Measurements from ENCODE around the gene TMEM119.
"Not testable (repeated sequence)": the region's sequence is repeated elsewhere in the genome, so short reads cannot be mapped to it uniquely, and the experiment has no call there.

Gene TMEM119

DNA sequence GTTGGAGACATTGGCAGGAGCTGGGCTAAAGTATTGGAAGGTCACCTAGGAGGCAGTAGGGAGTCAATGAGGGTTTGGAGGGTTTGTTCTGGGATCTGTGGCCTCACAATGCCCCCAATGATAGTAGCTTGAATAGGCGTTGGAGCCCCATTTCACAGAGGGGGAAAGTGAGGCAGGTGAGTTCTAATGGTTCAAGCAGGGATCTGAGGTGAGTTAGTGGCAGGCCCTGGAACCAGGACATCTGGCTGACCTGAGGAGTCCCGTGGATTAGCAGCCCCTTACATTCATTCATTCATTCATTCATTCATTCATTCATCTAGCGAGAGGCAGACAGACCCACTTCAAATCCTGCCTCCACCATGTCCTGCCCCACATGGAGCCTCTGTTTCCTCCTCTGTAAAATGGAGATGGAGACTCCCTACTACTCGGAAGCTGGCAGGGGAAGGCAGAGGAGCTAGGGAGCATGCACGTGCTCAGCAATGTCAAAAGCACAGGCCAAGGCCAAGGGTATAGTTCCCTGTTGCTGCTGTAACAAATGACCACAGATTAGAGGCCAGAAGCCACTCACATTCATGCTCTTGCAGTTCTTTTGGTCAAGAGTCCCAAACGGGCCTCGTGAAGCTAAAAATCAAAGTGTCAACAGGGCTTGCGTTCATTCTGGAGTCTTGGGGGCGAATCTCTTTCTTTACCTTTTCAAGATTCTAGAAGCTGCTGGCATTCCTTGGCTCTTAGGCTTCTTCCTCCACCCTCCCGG lies 2.2 kb upstream of the TMEM119 start:
- no peak for DNase-seq (ENCODE audit: low read depth)

DNA sequence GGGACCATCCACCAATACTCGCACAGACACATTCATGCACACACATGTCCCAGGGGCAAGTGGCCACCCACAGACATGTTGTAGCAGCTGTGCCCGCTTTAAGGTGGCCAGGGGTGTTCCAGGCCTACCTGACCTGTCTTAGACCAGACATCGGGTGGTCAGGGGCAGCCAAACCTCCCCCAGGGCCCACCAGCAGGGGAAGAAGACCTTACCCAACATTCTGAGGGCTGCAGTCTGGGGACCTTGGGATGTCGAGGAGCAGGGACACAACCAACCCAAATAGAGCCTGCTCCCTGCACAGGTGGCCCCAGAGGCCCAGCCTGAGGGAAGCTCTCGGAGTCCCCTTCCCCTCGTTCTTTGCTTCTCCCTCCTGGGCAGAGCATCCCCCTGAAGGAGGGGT lies 1.7 kb upstream of the TMEM119 start:
- DNase-seq (ENCODE audit: low read depth) = no peak

DNA sequence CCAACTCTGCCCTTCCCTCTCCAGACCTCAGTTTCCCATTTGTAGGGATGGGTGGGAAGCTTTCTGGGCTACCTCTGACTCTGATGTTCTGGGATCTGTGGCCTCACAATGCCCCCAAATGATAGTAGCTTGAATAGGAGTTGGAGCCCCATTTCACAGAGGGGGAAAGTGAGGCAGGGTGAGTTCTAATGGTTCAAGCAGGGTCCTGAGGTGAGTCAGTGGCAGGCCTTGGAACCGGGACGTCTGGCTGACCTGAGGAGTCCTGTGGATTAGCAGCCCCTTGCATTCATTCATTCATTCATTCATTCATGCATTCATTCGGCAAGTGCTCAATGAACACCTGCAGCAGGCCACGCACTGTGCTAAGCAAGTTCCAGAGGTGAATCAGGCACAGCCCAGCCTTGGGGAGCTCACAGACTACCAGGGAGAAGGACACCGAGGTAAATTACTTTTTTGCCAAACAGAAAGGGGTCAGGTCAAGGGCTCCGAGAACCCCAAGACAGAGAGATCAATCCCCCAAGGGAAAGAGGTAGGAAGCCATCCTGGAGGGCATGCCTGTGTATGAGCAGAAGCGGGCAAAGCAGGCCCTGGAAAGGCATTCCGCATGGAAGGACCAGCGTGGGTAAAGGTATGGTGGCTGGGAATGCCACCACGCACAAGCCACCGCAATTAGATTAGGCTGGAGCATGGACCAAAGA lies 818 bp upstream of the TMEM119 start:
- no peak for DNase-seq (ENCODE audit: low read depth)

DNA sequence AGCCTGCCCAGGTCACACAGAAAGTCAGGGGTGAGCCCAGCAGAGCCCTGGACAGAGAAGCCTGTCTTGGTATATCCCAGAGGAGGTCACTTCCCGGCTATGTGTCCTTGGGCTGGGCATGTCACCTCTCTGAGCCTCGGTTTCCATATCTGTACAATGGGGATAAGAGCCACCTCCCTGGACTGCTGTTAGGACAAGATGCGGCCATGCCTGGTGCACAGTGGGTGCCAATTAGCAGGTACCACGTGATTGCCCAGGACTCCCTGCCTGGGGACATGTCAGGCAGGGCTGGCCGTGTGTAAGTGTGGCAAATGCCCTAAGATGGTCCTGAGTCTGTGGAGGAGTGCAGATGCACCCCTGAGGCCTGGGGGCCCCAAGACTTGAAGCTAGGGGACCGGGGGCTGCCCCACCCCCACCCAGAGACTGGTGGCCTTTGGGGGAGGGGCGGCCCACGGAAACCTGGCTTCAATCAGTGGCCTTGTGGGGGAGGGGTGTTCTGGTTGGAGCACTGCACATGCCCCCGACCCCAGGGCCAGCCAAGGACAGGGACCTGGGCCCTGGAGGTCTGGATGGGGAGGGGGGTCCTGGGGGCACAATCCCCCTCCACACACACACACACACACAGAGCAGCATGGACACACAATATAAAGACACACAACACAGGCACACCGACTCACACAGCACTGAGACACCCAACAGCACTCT lies 878 bp downstream of the TMEM119 start:
- DNase-seq (ENCODE audit: low read depth) = no peak

DNA sequence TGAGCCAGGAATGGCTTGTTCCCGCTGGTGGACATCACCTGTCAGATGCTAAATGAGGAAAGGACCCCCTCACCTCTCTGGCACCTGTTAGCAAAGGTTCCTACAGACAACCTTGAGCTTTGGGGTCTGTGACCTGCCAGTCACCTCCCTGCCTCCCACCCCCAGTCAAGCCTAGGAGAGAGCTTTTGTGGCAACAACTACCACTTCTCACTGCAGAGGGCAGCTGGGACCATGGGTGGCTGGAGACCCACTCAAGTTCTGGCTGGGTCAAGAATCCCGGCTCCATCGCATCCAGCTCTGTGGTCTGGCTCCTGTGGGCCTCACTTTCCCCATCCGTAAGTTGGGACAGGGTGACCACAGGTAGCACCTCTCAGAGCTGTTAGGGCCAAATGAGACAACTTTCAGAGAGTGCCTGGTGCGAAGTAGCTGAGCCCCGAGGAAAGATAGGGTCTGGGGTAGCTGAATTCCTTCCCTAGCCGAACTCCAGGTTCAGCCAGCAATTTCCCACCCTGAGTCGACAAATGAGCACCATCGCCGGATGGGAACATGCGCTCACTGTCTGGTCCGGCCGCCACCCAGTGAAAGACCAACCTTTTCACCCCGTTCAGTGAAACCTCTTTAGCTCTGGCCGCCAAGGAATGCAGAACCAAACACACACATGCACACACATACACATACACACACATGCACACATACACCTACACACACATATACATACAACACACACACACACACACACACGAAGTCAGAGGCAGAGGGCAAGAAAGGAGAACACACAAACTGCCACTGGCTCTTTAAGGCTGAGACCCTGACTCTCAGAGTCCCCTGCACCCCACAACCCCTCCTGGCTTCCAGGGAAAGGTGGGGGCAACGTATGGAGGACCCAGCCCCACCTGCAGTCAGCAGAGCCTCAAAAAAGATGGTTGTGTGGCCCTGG lies 1.9 kb downstream of the TMEM119 start:
- DNase-seq (ENCODE audit: low read depth) = no peak

DNA sequence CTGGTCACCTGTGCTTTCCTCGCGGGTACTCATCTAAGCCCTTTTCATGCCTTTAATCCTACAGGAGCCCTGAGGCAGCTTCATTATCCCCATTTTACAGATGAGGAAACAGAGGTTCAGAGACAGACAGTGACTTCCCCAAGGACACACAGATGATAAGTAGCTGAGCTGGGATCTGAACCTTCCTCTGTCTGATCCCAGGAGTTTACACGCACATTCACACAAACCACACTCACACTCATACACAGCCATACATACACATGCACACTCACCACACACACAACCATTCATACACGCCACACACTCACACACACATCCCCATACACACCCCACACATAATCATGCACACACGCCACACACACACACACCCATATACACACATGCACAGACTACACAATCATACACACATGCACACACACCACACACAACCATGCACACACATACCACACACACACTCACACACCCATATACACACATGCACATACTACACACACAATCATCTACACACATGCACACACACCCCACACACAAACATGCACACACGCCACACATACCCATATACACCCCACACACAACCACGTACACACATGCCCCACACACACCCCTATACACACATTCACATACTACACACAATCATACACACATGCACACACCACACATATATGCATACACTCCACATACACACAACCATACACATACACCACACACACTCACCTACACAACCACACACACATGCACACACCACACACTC lies 2.7 kb downstream of the TMEM119 start:
- DNase-seq (ENCODE audit: low read depth) = no peak

DNA sequence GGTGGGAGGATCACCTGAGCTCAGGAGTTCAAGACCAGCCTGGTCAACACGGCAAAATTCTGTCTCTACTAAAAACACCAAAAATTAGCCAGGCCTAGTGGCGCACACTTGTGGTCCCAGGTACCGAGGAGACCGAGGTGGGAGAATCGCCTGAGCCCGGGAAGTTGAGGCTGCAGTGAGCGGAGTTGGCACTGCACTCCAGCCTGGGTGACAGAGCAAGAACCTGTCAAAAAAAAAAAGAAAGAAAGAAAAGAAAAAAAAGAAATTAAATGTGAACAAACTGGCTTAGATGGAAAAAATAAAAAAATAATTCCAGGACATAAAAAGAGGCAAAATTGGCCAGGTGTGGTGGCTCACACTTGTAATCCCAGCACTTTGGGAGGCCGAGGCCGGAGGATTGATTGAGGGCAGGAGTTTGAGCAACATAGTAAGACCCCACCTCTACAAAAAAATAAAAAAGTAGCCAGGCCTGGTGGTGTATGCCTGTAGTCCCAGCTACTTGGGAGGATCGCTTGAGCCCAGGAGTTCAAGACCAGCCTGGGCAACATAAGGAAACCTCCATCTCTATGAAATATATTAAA lies 3.5 kb downstream of the TMEM119 start:
- no peak for DNase-seq (ENCODE audit: low read depth)

DNA sequence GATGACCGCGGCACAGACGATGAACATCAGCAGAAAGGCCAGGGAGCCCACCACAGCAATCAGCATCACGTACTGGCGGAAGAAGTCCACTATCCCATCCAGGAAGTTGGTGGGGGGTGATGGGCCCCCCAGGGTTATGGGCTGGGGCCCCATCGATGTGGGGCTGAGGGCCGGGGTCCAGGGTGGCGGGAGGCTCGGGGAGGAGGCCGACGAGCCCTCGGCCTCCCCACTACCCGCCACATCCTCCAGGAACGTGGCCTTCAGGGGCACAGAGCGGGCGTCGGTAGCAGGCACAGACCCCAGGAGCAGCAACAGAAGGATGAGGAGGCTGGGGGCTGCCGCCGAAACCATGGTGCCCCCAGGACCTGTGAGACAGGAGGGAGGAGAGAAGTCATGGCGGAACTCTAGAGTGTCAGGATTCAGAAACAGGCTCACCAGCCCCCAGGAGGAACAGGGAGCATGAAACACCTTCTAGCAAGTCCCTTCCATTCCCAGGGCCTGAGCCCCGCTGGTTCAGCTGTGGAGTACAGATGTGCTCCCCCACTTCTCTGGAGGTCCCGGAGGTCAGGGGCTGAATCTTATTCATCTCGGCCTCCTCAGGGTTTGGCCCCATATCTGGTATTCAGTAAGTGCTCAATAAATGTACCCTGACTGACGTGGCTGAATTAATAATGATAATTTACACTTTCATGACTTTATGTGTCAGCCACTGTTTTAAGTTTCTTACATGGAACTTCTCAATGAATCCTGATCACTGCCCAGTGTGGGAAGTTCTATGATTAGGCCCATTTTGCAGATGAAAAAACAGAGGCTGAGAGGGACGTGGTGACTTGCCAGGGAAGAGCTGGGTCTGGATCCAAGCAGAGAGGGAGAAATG lies 5.6 kb downstream of the TMEM119 start:
- DNase-seq (ENCODE audit: low read depth) = no peak

DNA sequence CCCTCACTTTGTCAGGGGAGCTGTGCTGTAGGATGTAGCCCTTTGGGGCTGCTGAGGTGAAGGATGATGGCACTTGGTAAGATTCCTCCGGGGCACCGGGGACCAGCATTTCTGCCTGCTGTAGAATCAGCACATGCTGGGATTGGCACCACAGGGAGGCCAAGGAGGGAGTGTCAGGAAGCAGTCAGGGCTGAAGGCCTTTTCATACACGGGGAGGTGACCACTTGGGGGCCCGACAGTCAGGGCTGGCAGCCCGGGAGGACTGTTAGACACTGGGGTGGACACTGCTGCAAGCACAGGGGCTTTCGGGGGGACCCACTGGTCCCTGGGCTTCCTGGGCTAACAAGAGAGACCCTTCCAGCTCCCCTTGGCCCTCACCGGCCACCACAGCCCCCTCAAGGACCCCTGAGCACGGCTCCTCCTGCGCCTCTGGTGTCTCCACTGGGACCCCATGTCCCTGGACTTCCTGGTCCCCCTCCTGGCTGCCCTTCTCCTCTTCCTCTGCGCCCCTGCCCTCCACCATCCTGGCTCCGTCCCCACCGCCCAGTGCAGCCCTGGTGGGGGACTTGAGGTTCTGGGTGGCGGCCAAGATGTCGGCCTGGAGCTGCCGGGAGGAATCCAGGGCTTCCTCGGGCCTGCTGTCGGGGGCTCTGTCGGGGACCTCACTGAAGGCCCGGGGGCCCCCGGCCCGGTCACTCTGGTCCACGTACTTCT lies 6.5 kb downstream of the TMEM119 start:
- DNase-seq (ENCODE audit: low read depth) = no peak

DNA sequence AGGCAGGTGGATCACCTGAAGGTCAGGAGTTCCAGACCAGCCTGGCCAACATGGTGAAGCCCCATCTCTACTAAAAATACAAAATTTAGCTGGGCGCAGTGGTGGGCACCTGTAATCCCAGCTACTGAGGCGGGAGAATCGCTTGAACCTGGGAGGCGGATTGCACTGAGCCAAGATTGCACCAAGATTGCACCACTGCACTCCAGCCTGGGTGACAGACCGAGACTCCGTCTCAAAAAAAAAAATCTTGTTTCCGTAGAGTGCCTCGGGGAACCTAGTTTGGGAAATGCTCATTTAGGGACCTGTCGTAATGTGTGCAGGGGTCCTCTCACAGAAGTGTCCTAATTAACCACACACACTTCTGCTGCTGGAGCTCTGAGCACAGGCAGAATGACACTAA lies 7.4 kb downstream of the TMEM119 start:
- DNase-seq (ENCODE audit: low read depth) = not testable (repeated sequence)

DNA sequence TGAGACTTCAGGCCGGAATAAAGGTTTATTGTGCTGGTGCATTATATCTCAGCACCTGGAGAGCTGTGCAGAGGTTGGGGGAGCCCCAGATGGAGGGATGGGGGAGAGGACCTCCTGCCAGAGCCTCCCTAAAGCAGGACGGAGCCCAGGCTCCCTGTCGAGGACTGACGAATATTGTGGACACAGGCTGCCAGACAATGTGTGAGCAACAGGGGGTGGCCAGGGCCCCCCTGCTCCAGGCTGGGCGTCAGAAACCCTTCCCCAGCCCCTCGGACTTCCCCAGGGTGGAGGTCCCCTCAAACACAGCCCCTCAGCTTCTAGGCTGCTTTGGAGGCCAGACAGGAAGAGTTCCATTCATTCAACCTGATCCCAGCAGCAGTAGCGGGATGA lies 8.0 kb downstream of the TMEM119 start:
- DNase-seq (ENCODE audit: low read depth) = no peak

DNA sequence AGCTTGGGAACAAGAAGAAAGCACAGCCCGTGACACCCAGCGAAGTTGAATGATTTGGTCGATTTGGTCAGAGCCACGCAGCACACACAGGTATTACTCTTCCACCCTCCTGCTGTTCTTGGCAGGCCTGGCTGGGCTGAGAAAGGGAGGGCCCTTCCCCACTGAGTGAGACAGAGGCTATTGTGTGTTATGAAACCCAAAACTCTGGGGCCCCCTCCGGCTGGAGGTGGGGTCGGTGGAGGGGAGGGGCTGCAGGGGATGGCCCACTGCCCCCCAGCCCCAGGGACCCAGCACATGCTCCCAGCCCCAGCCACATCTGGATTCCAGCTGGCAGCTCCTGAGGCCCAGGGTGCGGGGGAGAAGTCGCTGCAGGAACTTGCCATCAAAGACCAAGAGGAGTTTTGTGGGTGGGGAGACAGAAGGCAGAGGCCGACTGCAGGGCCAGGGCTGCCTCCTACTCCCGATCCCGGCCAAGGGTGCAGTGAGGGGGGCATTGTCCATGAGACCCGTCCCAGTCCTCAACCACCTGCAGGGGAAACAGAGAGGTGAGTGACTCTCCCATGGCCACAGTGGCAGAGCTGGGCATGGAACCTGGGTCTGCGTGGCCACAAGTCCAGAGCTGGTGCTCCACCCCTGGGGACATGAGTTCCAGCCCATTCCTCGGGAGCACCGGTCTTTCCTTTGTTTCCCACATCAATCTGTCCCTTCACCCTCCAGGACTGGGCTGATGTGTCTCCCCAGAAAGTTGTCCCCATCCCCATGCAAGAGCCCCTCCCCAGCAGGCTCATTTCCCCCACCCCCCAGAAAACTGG lies 8.7 kb downstream of the TMEM119 start:
- DNase-seq (ENCODE audit: low read depth) = no peak

DNA sequence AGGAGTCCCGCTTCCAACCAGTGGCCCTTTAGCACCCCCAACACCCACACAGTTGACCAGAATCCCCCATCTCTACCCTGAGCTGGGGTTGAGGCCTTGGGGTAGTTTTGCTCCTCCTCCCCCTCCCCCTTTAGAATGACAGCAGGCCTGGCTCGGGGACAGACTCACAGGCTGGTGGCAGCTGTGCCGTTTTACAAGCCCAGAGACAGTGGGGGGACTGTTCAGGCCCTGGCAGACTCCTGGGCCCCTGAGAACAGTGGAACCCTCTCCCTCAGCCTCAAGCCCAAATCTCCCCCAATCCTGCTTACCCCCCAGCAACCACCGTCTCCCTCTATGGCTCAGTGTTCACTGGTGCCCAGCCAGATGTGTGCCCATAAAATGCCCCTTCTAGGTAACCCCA lies 10.1 kb downstream of the TMEM119 start:
- DNase-seq (ENCODE audit: low read depth) = no peak

DNA sequence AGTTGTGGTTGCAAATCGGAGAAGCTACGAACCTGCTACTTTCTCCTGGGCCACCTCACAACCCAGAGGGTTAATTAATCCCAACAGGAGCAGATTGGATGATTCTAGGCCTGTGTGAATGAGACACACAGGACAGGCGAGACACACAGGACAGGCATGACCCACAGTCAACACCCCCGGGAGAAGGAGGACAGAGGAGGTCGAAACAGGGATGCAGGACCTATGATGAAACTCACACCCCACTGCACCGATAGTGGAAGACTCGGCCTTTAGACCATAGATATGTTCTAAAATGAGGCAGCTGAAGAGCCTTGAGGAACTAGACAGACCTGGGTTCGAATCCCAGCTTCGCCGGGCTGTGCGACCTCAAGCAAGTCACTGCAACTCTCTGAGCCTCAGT lies 11.6 kb downstream of the TMEM119 start:
- no peak for DNase-seq (ENCODE audit: low read depth)

DNA sequence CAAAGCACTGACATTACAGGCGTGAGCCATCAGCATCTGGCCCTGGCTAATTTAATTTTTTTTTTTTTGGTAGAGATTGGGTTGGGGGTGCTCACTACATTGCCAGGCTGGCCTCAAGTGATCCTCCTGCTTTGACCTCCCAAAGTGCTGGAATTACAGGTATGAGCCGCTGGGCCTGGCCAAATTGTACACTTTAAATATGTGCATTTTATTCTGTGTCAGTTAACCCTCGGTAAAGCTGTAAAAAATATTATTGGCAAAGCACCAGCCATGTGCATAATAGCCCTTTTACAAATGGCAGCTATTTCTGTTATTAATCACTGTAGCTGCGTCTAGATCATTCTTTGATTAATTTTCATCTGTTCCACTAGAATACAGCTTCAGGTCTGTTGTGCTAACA lies 12.0 kb downstream of the TMEM119 start:
- DNase-seq (ENCODE audit: low read depth) = no peak

DNA sequence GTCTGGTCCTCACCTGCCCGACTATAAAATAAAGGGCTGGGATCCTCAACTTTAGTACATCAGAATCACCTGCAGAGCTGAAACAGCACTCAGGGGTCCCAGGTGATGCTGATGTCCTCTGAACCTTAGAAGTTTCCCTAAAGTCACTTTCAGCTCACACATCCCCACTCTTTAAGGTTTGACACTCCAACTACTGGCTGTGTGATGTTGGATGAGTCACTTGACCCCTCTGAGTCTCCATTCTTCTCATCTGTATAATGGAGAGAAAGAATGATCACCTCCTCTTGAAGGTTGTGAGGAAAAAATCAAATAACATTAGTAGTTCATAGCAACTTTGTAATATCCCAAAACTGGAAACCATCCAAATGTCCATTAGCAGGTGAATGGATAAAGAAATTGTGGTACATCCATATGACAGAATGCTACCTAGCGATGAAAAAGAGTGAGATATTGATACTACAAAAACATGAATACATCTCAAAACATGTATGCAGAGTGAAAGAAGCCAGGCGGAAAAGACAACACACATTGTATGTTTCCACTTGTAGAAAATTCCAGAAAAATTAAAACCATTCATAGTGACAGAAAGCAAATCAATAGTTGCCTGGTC lies 13.3 kb downstream of the TMEM119 start:
- no peak for DNase-seq (ENCODE audit: low read depth)

DNA sequence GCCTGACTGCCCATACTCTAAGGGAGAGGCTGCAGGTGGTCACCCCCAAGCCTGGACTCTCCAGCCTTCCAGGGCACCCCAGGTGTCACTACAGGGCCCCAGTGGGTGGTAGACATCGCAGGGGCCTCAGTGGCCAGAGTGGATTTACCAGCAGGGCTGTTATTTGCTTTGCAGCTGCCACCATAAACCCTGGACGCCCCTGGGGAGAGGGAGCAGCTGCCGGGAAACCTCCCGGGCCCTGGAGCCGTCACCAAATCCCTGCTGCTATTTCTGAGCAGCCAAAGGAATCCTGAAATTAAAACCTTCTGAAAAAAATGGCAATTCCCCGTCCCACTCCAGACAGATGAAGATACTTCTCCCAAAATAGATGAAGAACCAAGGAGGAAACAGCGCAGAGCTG lies 13.9 kb downstream of the TMEM119 start:
- no peak for DNase-seq (ENCODE audit: low read depth)
